ENCODE data around the gene UPF2.

The UPF2 gene

GRCh38 chr10:11899067-11899876 lies 143.3 kb downstream of the UPF2 start:
- H3K9me3 Mint-ChIP-seq = no peaks in the 10 kb centered on the region

GRCh38 chr10:11898372-11899066 lies 144.1 kb downstream of the UPF2 start:
- no peaks in the 10 kb centered on the region for H3K36me3 Mint-ChIP-seq (ENCODE audit: low read depth)
- DNase-seq = no peak
- H3K9me3 Mint-ChIP-seq = no peaks in the 10 kb centered on the region
- peaks cover 9% of the 10 kb centered on the region for H3K27me3 Mint-ChIP-seq (ENCODE audit: low read depth, poor library complexity)
- H3K4me3 Mint-ChIP-seq = no peak overlapping the region
- TF ChIP-seq CTCF (IDR thresholded peaks at IDR 0.05) = no peak
- H3K4me1 Mint-ChIP-seq = peaks cover 24% of the 10 kb centered on the region
- H3K27ac Mint-ChIP-seq = no peak overlapping the region

More at GRCh38 chr10:11899067-11899876, 143.3 kb downstream of the UPF2 start:
- Mint-ChIP-seq H3K36me3 (ENCODE audit: low read depth) (no peaks in the 10 kb centered on the region), H3K27ac (no peak overlapping the region), H3K27me3 (ENCODE audit: low read depth, poor library complexity) (peaks cover 9% of the 10 kb centered on the region), H3K4me1 (peaks cover 24% of the 10 kb centered on the region), H3K4me3 (no peak overlapping the region)
- TF ChIP-seq CTCF (IDR thresholded peaks at IDR 0.05) = no peak
- no peak for DNase-seq

GRCh38 chr10:11898033-11898371 lies 144.6 kb downstream of the UPF2 start:
- Mint-ChIP-seq H3K9me3 (no peaks in the 10 kb centered on the region), H3K36me3 (ENCODE audit: low read depth) (no peaks in the 10 kb centered on the region), H3K4me3 (no peak overlapping the region), H3K4me1 (peaks cover 24% of the 10 kb centered on the region), H3K27me3 (ENCODE audit: low read depth, poor library complexity) (peaks cover 9% of the 10 kb centered on the region), H3K27ac (no peak overlapping the region)
- DNase-seq = no peak
- TF ChIP-seq CTCF (IDR thresholded peaks at IDR 0.05) = no peak

GRCh38 chr10:11896549-11897200 lies 145.9 kb downstream of the UPF2 start:
- H3K9me3 Mint-ChIP-seq = no peaks in the 10 kb centered on the region
- no peak for TF ChIP-seq CTCF (IDR thresholded peaks at IDR 0.05)
- H3K4me3 Mint-ChIP-seq = no peak overlapping the region

GRCh38 chr10:11895598-11895997 lies 147.0 kb downstream of the UPF2 start:
- Mint-ChIP-seq H3K36me3 (ENCODE audit: low read depth) (no peaks in the 10 kb centered on the region), H3K9me3 (no peaks in the 10 kb centered on the region), H3K27ac (no peak overlapping the region), H3K4me3 (no peak overlapping the region), H3K4me1 (peaks cover 13% of the 10 kb centered on the region), H3K27me3 (ENCODE audit: low read depth, poor library complexity) (peaks cover 3% of the 10 kb centered on the region)
- no peak for TF ChIP-seq CTCF (IDR thresholded peaks at IDR 0.05)
- DNase-seq = no peak

More at GRCh38 chr10:11896549-11897200, 145.9 kb downstream of the UPF2 start:
- H3K27ac Mint-ChIP-seq = no peak overlapping the region
- no peak for DNase-seq
- peaks cover 16% of the 10 kb centered on the region for H3K4me1 Mint-ChIP-seq
- H3K27me3 Mint-ChIP-seq (ENCODE audit: low read depth, poor library complexity) = peaks cover 3% of the 10 kb centered on the region
- H3K36me3 Mint-ChIP-seq (ENCODE audit: low read depth) = no peaks in the 10 kb centered on the region

Measured in nephron progenitor cell (in vitro differentiated cells).